DMS153 (cell line): ENCODE measurements around the gene DIAPH2.
"Not testable (repeated sequence)": the region's sequence is repeated elsewhere in the genome, so short reads cannot be mapped to it uniquely, and the experiment has no call there.

ENCODE experiments used
- DNase-seq: peaks from one replicate; lab custom pipeline; 2025; lab: John Stamatoyannopoulos, UW

Gene DIAPH2

DNA sequence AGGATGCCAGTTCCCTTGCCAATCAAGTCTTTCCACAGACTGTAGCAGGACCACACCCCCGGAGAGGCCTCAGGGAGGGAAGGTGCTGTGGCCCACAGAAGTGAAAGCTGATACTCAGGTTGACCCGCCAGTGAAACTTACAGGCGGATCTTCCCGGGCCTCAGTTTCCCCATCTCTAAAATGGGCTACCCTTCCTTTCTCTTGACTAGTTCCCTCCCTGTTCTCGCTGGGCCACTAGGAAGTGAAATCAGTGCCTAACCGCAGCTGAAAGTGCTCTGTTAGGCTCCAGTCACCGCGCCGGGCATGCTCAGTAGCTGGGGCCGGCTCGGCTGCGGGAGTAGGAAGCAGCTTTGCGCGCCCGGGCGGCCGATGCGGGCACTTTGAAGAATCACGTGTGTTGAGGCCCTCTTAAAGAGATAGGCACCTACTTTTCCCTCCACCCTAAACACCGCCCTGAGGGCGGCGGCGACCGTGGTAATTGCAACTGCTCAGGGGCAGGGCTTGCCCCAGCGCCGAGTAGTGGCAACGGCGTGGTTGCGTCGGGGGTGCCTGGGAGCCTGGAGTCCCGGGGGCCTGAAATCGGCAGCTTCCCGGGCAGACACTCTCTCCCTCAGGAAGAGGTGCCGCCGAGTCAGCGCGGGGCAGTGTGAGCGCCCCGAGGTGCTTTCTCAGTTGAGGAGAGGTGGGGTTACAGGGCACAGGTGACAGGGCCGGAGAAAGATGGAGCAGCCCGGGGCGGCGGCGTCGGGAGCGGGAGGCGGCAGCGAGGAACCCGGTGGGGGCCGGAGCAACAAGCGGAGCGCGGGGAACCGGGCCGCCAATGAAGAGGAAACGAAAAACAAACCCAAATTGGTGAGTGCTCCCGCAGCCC, at the start of gene DIAPH2:
DIAPH2 (plus strand) TSS at position 504 of the 871 bp plus-strand sequence.
- peak; percentile 39 for DNase-seq

- no peak for DNase-seq
Observed at GRCh38 chrX:96650023-96650422, 34.6 kb upstream of the DIAPH2 start.

DNA sequence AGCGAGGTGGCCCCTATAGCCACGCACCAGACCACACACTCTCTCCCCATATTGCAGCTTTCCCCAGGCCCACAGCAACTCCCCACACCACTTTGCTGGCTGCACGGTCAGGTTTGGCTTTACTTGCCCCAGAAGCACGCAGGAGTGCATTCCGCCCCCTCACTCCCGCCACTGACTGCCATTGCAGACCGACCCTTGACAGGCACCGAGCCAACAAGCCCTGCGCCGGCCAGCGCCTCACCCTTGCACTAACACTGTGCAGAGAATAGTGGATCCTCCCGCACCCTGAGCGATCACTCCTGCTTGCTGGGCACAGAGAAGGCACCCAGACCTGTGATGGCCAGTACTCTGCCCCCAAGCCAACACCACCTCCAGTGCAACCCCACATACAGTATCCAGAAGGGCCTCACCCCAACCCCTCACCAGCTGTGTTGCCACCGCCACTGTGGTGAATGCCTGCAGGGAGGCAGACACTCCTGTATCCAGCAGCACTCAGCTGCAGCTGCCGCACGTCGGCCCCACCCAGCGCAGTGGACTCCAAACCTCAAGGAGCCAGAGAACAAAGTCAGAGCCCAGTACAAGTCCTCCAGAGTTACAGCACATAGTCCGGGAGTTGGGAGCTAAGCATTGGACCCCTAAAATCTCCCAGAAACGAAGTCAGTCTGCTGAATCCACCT, 28.6 kb upstream of the DIAPH2 start:
- DNase-seq, result no peak

- DNase-seq, result no peak
Observed at GRCh38 chrX:96682516-96682915, 2.1 kb upstream of the DIAPH2 start.

GRCh38 chrX:96683997-96684338, 674 bp upstream of the DIAPH2 start:
- peak; percentile 38 for DNase-seq

GRCh38 chrX:96685210-96686099, 813 bp downstream of the DIAPH2 start:
- no peak for DNase-seq

GRCh38 chrX:96687776-96688175, 3.1 kb downstream of the DIAPH2 start:
- no peak for DNase-seq

GRCh38 chrX:96688789-96689188, 4.1 kb downstream of the DIAPH2 start:
- no peak for DNase-seq

DNA sequence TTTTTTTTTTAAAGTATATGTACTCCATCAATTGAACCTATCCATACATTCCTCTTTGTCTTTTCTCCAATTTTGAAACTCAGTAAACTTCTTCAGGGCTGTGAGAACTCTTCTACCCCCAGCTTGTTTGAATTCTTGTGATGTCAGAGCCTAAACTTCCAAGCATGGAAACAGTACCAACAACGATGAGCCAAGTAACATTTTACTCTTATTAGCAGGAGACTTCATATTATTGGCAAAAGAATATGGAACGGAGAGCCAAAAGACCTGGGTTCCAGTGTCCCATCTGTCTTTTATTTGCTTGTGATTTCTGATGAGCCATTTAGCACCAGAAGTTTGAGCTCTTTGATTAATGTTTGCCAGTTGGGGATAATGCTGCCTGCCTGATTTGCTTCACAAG, 5.3 kb downstream of the DIAPH2 start:
- no peak for DNase-seq

GRCh38 chrX:96692454-96692853, 7.8 kb downstream of the DIAPH2 start:
- no peak for DNase-seq

DNA sequence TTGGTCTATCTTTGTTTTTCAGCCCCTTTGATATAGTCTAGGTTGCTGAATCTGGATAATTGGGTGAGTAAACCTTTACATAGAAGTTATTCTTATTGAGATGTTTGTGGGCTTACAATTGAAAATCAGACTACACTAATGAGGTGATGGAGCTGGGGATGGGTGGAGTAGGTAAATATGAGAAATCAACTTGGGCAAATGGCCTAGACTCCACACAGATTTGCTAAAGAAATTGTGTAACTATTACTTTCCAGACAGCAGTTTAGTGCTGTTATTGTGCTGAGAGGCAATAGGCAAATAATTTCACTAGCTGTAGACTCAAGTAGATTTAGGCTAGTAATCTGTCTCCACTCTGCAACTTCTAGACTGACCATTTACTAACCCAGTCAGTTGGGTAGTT, 8.2 kb downstream of the DIAPH2 start:
- no peak for DNase-seq

DNA sequence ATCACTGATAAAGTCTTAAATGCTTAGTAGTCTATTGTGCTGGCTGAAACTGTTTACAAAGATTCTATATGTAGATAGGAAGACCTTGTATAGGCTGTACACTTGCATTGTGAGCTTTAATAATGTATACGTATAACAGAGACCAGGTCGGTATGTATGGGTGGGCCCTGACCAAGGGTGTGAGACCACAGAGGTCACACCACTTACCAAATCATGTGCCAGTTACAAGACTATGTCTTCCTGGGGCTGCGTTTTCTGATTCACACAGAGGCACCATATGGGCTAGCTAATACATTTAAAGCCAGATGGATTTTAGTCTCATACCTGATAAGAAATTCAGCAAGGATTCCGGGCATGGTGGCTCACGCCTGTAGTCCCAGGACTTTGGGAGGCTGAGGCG, 8.8 kb downstream of the DIAPH2 start:
- no peak for DNase-seq

DNA sequence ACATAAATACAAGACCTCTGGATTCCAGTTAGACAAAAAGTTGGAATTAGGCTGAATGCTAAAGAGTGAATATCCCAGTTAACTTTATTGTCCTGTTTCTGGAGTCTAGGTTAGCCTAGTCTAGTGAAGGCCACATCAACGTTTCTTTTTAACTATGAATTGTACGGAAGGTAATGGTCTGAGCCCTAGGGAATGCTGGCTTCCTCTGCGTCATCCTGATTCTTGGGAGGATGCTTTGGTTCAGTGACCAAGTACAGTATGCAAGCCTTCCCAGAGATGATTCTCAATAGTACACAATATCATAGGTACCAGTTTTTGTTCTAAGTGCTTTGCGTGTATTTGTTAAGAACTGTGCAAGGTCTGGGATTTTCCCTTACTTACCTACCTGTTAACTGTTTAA, 11.8 kb downstream of the DIAPH2 start:
- no peak for DNase-seq

GRCh38 chrX:96700625-96701024, 16.0 kb downstream of the DIAPH2 start:
- no peak for DNase-seq

- no peak for DNase-seq
Observed at GRCh38 chrX:96703379-96703778, 18.7 kb downstream of the DIAPH2 start.

DNA sequence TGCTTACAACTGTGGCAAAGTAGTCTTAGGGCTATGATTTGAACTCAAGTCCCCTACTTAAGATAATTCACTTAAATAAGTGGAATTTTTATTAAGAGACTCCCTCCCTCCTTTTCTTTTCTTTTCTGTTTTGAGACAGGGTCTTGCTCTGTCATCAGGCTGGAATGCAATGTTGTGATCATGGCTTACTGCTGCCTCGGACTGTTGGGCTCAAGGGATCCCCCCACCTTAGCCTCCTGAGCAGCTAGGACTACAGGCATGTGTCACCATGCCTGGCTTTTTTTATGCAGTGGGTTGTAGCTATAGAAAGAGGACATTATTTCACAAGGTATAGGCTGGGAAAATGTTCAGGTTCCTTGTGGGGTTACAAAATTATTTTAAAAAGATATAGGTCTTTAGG, 19.2 kb downstream of the DIAPH2 start:
- DNase-seq, result no peak

DNA sequence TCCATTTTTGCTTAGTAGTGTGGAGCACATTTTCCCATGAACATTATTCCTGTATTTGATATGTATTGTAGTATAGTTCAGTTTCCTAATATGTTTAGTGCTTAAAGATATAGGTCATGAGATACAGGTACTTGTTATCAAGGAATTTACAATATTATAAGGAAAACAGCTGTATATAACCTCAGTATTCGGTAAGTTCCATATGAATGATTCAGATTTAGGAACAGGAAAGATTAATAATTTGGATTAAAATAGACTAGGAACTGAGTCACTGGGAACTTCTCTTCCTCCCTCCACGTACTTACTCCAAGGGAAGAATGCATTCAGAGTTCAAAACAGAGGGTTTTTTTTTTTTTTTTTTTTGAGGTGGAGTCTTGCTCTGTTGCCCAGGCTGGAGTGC, 20.0 kb downstream of the DIAPH2 start:
- DNase-seq, result no peak

DNA sequence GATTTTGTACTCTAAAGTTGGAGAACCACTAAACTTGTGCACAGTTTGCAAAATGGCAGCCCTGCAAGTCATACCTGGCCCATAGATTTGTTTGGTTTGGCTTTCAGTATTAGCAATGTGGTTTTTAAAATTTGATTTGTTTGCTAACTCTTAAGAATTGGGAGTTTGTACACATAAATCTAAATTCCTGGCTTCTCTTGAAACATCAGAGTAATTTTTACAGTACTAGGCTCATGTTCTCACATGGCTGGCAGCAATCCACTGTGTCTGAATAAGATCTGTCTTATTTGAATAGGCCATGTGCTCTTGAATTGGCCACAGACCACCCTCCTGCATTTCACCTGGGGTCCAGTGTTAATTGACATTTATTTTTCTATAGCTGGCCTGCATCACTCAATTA, 21.3 kb downstream of the DIAPH2 start:
- no peak for DNase-seq

GRCh38 chrX:96707804-96708203, 23.2 kb downstream of the DIAPH2 start:
- DNase-seq, result no peak

DNA sequence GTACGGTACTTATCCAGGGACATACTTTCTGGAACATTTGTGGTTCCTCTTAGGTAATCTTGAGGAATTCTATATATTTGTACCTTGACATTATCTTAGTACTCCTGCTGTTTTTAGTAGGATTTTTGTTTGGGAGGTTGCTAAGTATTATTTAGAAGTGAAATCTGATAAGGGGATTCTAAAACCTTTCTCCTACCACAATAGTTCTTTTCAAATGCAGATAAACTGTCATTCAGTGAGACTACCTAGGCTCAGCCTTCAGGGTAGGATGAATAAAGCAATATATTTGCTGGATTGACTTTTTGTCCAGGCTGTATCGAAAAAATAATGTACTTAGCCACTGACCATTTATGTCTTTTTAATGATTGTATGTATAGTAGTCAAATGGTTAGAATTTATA, 25.4 kb downstream of the DIAPH2 start:
- no peak for DNase-seq

GRCh38 chrX:96713303-96713702, 28.7 kb downstream of the DIAPH2 start:
- peak; percentile 7 for DNase-seq

DNA sequence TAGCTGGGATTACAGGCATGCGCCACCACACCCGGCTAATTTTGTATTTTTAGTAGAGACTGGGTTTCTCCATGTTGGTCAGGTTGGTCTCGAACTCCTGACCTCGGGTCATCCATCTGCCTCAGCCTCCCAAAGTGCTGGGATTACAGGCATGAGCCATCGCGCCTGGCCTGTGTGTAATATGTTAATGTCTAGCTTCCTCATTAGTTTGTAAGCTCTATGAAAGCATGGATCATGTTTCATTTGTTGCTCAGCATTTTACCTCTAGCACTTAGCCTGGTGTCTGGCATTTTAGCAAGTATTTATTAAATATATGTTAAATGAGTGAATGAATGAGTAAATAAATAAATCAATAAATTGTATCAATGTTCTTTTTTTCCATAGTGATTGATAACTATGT, 29.8 kb downstream of the DIAPH2 start:
- DNase-seq, result not testable (repeated sequence)

GRCh38 chrX:96715481-96715880, 30.8 kb downstream of the DIAPH2 start:
- DNase-seq, result no peak
